Muscle of leg (tissue), 11 donors: ENCODE data around the gene CTDSP2. TPM values are rescaled to one million over a fixed set of nuclear protein-coding genes. Genes with fewer than 3 reads are reported as not detected.
"Not testable (repeated sequence)": the region's sequence is repeated elsewhere in the genome, so short reads cannot be mapped to it uniquely, and the experiment has no call there.

Experiments used
- DNase-seq: peaks from one replicate; pipeline ENCODE4 v3.0.0; 2013
- H3K27ac ChIP-seq: one replicate; pipeline ENCODE4 v1.5.1; 2013; ENCODE audit warnings: mild to moderate bottlenecking, low read length, control low read depth
- H3K27me3 ChIP-seq: one replicate; pipeline ENCODE4 v1.6.1; 2013; ENCODE audit warnings: low read length; ENCODE audit not compliant: control insufficient read depth, insufficient read depth
- H3K36me3 ChIP-seq: one replicate; pipeline ENCODE4 v1.6.1; 2013; ENCODE audit warnings: low read length; ENCODE audit not compliant: control insufficient read depth, insufficient read depth
- H3K4me1 ChIP-seq: one replicate; pipeline ENCODE4 v1.6.1; 2013; ENCODE audit warnings: low read length; ENCODE audit not compliant: control insufficient read depth, insufficient read depth
- H3K4me3 ChIP-seq: one replicate; pipeline ENCODE4 v1.5.1; 2013; ENCODE audit warnings: low read length, control low read depth
- H3K9me3 ChIP-seq: replicated peaks from 2 replicates; pipeline ENCODE4 v1.6.1; 2013; ENCODE audit warnings: low read depth, low read length; ENCODE audit not compliant: control insufficient read depth
- WGBS: methylation state at CpG from one replicate; pipeline ENCODE4 v1.1.5; 2013; ENCODE audit warnings: missing lambda C conversion rate; ENCODE audit not compliant: insufficient coverage; 5-methylcytosine and 5-hydroxymethylcytosine counted together
- polyA plus RNA-seq, 8 donors: library from polyadenylated mRNA; unstranded; fragments of 120-200 nt; gene quantifications; one replicate each; pipeline versions ENCODE4 v1.2.1 to v1.2.3, GENCODE V29; 2013; ENCODE audit warnings: inconsistent platforms in 1 of 8, low replicate concordance in 1 of 8; ENCODE audit not compliant: insufficient read length in 8 of 8, insufficient read depth in 1 of 8
- total RNA-seq: library from RNA; stranded (reverse); fragments of 120-200 nt; gene quantifications from one replicate; pipeline ENCODE4 v1.2.4, GENCODE V29; 2013

CTDSP2 gene
- total and polyA plus RNA-seq, 9 donors, result 94.3 to 215 (median 191) TPM

DNA sequence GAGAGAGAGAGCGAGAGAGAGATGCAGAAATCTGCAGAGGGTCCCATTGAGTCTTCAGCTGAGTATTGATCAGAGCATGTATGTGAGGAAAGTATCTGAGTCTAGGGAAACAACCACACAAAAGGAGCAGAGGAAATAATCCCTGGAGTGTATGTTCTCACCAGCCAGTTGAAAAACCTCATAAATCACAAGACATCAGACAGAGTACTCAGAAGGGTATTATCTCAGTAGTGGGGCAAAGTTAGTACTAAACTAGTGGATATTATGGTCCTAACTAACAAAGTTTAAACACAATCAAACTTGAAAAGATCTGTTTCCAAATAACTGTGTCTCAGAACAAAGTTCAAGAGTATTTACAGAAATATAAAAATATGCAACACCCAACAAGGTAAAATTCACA lies 36.5 kb upstream of the CTDSP2 start:
- H3K4me3 ChIP-seq, result no peak overlapping the region
- no peak overlapping the region for H3K27ac ChIP-seq
- peaks cover 5% of the 10 kb centered on the region for H3K9me3 ChIP-seq
- no peaks in the 10 kb centered on the region for H3K36me3 ChIP-seq
- peaks cover 16% of the 10 kb centered on the region for H3K4me1 ChIP-seq
- no peak for DNase-seq
- 91% methylated on average over 1 of the region's 1 CpG for WGBS
- no peaks in the 10 kb centered on the region for H3K27me3 ChIP-seq

DNA sequence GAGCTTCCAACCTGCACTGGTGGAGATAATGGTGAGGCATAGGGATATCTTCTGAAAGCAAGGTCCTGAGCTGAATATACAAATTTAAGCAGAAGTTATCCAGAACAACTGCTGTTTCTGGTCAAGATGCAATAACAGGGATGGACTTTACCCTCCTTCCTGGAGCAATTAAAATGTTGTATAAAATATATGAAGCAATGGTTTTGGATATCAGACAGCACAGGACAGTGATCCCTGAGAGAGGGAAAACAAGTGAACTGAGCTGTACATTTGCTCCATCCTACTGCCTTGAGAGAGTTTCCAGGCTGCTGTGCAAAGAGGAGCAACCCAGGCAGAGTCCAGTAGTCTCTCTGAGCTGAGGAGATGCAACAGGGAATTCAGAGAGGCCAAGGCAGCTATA lies 36.0 kb upstream of the CTDSP2 start:
- Histone ChIP-seq H3K4me1 (peaks cover 12% of the 10 kb centered on the region), H3K27me3 (no peaks in the 10 kb centered on the region), H3K27ac (no peak overlapping the region), H3K4me3 (no peak overlapping the region), H3K36me3 (no peaks in the 10 kb centered on the region), H3K9me3 (peaks cover 5% of the 10 kb centered on the region)
- no peak for DNase-seq

DNA sequence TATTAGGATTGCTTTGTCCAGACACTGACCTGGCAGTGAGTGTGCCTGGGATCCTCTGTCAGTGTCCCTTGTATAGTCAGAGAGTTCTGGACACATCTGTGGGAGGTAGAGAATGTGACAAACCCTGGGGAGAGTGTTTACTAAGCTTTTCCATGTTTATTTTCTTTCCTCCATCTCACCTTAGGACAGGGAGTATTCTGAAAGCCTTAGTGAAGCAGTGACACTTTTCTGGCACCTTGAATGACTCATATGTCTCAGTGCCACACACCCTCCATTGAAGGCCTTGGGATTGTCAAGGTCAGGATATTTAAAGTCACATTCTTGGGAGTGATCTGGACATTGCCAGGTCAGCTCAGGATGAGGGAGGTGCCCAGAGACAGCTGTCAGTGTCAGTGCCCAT lies 34.9 kb upstream of the CTDSP2 start:
- peaks cover 6% of the 10 kb centered on the region for H3K4me1 ChIP-seq
- DNase-seq, result peak; percentile 43
- H3K27ac ChIP-seq, result peak overlapping the region; percentile 79
- H3K27me3 ChIP-seq, result no peaks in the 10 kb centered on the region
- H3K4me3 ChIP-seq, result no peak overlapping the region
- H3K36me3 ChIP-seq, result no peaks in the 10 kb centered on the region
- peaks cover 5% of the 10 kb centered on the region for H3K9me3 ChIP-seq

DNA sequence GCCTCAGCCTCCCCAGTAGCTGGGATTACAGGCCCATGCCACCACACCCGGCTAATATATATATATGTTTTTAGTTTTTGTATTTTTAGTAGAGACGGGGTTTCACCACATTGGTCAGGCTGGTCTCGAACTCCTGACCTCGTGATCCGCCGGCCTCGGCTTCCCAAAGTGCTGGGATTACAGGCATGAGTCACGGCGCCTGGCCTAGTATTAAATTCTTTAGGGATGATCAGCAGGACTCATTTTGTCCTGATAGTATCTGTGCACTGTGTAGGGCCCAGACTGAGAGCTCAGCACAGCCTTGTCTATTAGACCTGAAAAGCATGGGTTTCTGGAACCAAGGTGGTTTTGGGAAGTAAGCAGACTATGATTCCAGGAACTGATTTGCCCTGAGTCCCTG lies 34.5 kb upstream of the CTDSP2 start:
- not testable (repeated sequence) for H3K4me1 ChIP-seq, H3K9me3 ChIP-seq, H3K4me3 ChIP-seq, DNase-seq, H3K27me3 ChIP-seq, H3K36me3 ChIP-seq
- 92% methylated on average over 8 of the region's 9 CpGs for WGBS
- peak overlapping the region; percentile 79 for H3K27ac ChIP-seq

DNA sequence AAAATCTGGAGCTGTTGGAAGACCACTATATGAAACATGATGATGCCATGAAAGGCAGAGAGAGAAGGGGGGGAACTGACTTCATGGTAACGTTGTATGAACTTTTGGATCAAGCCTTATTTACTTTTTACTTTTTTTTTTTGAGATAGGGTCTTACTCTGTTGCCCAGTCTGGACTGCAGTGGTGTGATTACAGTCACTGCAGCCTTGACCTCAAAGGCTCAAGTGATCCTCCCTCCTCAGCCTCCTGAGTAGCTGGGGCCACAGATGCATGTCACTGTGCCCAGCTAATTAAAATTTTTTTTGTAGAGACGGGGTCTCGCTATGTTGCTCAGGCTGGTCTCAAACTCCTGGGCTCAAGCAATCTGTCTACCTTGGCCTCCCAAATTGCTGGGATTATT lies 31.3 kb upstream of the CTDSP2 start:
- Histone ChIP-seq H3K27me3 (no peaks in the 10 kb centered on the region), H3K27ac (no peak overlapping the region), H3K9me3 (no peaks in the 10 kb centered on the region), H3K4me3 (no peak overlapping the region), H3K4me1 (peaks cover 7% of the 10 kb centered on the region), H3K36me3 (no peaks in the 10 kb centered on the region)
- 92% methylated on average over 2 of the region's 3 CpGs for WGBS
- DNase-seq, result no peak

DNA sequence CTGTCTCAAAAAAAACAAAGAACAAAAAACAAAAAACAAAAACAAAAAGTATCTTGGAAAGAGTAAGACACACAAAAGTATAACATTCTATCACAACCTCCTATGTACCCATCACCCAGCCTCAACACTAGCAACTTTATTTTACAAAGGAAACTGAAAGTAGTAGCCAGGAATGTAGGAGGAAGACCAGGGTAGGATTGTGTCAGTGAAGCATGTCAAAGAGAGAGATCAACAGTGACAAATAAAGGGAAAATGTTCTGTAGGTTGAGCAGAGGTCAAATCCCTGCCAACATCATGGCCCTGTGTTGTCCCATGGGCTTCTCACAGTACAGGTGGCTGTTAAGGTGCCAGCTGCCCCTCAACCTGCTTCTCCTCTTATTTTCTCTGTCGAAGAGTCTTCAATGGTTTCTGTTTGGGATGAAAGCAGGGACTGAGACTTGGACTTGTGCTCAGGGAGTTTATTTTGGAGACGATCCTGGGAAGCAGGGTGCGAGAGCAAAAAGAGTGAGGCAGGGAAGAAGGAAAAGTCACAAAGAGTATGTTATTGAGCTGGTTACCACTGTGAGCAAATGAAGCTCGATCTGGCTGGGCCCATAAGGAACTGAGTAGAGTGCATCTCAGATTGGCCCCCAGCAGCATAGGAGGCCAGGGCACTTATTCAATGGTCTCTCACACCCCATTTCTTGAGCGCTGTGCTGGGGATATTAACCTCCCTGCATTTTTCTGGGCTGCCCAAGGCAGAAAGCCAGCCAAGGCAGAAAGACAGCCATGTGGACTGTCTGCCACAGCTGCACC lies 29.4 kb upstream of the CTDSP2 start:
- Histone ChIP-seq H3K9me3 (no peaks in the 10 kb centered on the region), H3K4me3 (no peak overlapping the region), H3K27me3 (no peaks in the 10 kb centered on the region), H3K4me1 (peaks cover 2% of the 10 kb centered on the region), H3K36me3 (no peaks in the 10 kb centered on the region), H3K27ac (no peak overlapping the region)
- DNase-seq, result no peak
- WGBS, result 55% methylated on average over 3 of the region's 5 CpGs

DNA sequence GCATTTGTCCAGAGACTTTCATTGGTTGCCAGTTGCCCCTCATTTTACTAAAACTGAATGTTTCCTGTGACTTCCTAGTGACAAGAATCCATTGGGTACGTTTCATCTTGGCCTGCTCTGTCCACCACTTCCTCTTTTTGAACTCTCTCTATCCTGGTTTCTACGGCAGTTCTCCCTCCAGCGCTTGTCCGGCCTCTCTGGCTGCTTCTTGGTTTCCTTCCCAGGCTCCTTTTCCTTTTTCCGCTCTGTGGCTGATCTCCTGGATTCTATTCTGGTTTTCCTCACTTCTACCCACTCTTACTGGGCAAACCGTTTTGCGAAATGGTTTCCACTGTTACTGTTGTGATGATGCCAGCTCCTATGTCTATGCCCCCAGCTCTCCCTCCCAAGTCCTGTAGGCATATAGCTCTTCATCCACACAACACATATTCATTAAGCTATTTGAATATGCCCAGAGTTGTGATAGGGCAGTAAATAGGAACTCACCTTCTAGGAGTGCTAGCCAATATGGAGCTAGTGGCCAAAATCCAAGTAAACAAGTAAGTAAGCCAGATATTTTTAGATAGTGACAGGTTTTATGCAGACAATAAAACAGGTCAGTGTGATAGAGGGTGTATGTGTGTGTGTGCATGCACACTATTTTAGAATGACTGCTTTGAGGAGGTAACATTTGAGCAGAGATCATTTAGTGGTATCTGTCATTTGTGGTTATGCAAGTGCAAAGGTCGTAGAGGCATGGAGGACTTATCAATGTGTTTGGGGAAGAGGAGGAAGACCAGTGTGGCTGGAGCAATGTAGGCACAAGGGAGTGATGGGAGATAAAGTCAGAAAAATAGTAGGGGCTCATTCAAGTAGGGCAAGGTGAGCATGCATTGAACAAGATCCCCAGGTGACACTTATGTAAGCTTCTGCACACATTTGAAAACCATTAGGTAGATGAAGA lies 27.9 kb upstream of the CTDSP2 start:
- no peaks in the 10 kb centered on the region for H3K36me3 ChIP-seq
- H3K4me3 ChIP-seq, result no peak overlapping the region
- peaks cover 13% of the 10 kb centered on the region for H3K4me1 ChIP-seq
- H3K9me3 ChIP-seq, result no peaks in the 10 kb centered on the region
- no peak overlapping the region for H3K27ac ChIP-seq
- WGBS, result 49% methylated on average over 6 of the region's 8 CpGs
- no peaks in the 10 kb centered on the region for H3K27me3 ChIP-seq
- DNase-seq, result peak; percentile 64

DNA sequence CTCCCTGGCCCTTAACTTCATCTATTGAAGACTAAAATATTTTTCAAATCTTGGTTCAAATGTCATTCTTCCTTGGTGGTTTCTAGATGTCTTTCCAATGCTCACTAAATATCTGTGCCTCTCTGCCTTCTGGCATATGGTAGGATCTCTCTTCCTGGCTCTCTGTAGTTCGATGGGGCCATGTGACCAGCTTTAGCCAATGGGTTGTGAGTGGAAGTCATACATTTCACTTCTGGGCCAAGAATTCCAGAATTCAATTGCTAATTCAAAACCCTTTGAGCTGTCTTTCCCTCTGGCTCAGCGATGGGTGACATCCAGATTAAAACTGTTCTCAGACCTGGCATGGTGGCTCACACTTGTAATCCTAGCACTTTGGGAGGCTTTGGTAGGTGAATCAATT lies 25.8 kb upstream of the CTDSP2 start:
- Histone ChIP-seq H3K9me3 (no peaks in the 10 kb centered on the region), H3K4me3 (no peak overlapping the region), H3K27me3 (no peaks in the 10 kb centered on the region), H3K27ac (no peak overlapping the region), H3K4me1 (peaks cover 26% of the 10 kb centered on the region), H3K36me3 (no peaks in the 10 kb centered on the region)
- no CpG with 5 or more reads among the region's 2 CpGs for WGBS
- DNase-seq, result no peak

DNA sequence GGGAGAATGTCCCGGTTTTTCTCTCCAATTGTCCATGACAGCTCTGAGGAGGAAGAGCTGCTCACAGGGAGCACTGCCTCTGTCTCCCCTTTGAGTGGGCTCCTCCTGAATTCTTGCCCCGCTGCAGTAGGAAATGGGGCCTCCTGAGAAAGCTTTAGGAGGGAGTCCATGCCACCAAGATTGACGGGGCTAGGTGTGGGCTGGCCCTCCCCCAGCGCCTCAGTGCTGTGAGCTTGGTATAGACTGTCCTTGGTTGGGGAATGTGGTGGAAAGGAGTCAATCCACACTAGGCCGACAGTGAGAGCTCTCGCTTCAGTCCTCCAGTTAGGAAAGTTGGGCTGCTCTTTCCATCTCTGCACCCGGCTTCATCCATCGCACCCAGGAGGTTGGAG lies 23.4 kb upstream of the CTDSP2 start:
- Histone ChIP-seq H3K27me3 (no peaks in the 10 kb centered on the region), H3K4me1 (peaks cover 30% of the 10 kb centered on the region), H3K27ac (peak overlapping the region; percentile 94), H3K36me3 (no peaks in the 10 kb centered on the region), H3K9me3 (no peaks in the 10 kb centered on the region), H3K4me3 (no peak overlapping the region)
- 80% methylated on average over 6 of the region's 8 CpGs for WGBS
- no peak for DNase-seq

DNA sequence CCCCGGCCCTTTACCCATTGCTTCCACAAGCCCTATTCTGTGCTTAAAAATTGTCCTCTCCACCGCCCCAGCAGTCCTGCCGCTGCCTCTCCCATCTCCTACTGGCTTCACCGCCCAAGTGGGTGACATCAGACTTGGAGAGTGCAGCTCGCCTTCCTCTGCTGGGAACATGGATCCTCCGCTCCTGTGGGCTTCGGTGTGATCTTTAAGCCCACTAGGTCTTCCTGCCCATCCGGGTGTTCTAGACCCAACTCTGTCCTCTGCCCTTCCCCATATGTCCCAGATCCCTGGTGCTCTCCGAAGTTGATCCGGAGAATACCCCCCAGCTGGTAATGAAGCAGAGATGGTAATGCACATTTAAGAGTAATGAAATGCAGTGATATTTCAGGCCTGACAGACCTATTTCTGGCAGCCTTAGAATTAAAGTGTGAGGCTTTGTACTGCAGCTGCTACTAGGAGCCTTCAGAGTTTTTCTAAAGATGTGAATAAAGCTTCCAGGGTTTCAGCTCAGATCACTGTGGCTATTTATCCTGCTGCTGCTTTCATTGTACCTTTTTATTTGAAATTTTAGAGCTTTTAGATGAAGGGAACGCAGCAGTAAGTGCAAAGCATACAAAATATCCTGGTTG lies 22.9 kb upstream of the CTDSP2 start:
- Histone ChIP-seq H3K4me3 (no peak overlapping the region), H3K27ac (peak overlapping the region; percentile 94), H3K9me3 (no peaks in the 10 kb centered on the region), H3K4me1 (peaks cover 35% of the 10 kb centered on the region), H3K36me3 (no peaks in the 10 kb centered on the region), H3K27me3 (no peaks in the 10 kb centered on the region)
- DNase-seq, result peak; percentile 87
- 43% methylated on average over 7 of the region's 11 CpGs for WGBS
